GM08714 (cell line): Measurements from ENCODE around the gene AHNAK2.
"Not testable (repeated sequence)": the region's sequence is repeated elsewhere in the genome, so short reads cannot be mapped to it uniquely, and the experiment has no call there.

Source experiments
- H3K4me3 ChIP-seq: fragments of 200-500 bp; sonication (Bioruptor generic); 2 replicates; pipeline ENCODE4 v1.5.1; 2014; ENCODE audit warnings: mild to moderate bottlenecking, low read length, inconsistent platforms
- ZNF274 ChIP-seq: IDR thresholded peaks from 2 replicates; pipeline ENCODE4 v1.6.1; 2012; ENCODE audit warnings: mild to moderate bottlenecking, low read depth, low read length

AHNAK2 gene

DNA sequence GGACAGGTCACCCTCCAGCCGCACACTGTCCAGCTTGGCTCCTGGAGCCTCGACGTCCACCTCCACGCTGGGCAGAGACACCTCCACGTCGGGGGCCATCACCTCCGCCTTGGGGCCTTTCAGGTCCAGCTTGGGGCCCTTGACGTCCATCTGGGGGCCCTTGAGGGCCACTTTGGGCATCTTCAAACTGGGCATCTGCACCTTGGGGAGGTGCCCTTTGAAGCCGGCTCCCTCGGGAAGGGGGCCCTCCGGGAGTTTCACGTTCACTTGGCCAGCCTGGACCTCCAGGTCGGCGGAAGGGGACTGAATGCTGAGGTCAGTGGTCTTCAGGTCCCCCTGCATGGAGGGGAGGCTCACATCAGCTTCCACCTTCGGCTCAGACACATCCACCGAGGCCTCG, 28.2 kb downstream of the AHNAK2 start:
- no peak for TF ChIP-seq ZNF274
- no peak overlapping the region for H3K4me3 ChIP-seq

DNA sequence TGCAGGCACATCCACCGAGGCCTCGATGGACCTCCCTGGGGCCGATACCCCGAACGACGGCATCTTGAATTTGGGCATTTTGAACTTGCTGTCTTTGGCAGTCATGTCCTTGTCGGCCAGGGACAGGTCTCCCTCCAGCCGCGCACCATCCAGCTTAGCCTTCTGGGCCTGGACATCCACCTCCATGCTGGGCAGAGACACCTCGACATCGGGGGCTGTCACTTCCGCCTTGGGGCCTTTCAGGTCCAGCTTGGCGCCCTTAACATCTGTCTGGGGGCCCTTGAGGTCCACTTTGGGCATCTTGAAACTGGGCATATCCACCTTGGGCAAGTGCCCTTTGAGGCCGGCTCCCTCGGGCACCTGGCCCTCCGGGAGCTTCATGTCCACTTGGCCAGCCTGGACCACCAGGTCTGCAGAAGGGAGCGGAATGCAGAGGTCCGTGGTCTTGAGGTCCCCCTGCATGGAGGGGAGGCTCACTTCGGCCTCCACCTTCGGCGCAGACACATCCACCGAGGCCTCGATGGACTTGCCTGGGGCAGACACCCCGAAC, 28.7 kb downstream of the AHNAK2 start:
- not testable (repeated sequence) for H3K4me3 ChIP-seq

DNA sequence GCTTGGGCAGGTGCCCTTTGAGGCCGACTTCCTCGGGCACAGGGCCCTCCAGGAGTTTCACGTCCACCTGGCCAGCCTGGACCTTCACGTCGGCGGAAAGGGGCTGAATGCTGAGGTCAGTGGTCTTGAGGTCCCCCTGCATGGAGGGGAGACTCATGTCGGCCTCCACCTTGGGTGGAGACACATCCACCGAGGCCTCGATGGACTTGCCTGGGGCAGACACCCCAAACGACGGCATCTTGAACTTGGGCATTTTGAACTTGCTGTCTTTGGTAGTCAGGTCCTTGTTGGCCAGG, 29.5 kb downstream of the AHNAK2 start:
- no peak for TF ChIP-seq ZNF274
- H3K4me3 ChIP-seq = no peak overlapping the region

DNA sequence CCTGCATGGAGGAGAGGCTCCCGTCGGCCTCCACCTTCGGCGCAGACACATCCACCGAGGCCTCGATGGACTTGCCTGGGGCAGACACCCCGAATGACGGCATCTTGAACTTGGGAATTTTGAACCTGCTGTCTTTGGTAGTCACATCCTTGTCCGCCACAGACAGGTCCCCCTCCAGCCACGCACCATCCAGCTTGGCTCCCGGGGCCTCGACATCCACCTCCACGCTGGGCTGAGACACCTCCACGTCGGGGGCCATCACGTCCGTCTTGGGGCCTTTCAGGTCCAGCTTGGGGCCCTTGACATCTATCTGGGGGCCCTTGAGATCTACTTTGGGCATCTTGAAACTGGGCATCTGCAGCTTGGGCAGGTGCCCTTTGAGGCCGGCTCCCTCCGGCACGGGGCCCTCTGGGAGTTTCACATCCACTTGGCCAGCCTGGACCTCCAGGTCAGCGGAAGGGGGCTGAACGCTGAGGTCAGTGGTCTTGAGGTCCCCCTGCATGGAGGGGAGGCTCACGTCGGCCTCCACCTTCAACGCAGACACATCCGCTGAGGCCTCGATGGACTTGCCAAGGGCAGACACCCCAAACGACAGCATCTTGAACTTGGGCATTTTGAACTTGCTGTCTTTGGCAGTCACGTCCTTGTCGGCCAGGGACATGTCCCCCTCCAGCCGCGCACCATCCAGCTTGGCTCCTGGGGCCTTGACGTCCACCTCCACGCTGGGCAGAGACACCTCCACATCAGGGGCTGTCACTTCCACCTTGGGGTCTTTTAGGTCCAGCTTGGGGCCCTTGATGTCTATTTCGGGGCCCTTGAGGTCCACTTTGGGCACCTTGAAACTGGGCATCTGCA, 30.1 kb downstream of the AHNAK2 start:
- H3K4me3 ChIP-seq = not testable (repeated sequence)

DNA sequence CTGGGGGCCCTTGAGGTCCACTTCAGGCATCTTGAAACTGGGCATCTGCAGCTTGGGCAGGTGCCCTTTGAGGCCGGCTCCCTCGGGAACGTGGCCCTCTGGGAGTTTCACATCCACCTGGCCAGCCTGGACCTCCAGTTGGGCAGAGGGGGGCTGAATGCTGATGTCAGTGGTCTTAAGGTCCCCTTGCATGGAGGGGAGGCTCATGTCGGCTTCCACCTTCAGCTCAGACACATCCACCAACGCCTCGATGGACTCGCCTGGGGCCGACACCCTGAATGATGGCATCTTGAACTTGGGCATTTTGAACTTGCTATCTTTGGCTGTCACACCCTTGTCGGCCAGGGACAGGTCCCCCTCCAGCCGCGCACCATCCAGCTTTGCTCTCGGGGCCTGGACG, 31.0 kb downstream of the AHNAK2 start:
- H3K4me3 ChIP-seq = not testable (repeated sequence)

DNA sequence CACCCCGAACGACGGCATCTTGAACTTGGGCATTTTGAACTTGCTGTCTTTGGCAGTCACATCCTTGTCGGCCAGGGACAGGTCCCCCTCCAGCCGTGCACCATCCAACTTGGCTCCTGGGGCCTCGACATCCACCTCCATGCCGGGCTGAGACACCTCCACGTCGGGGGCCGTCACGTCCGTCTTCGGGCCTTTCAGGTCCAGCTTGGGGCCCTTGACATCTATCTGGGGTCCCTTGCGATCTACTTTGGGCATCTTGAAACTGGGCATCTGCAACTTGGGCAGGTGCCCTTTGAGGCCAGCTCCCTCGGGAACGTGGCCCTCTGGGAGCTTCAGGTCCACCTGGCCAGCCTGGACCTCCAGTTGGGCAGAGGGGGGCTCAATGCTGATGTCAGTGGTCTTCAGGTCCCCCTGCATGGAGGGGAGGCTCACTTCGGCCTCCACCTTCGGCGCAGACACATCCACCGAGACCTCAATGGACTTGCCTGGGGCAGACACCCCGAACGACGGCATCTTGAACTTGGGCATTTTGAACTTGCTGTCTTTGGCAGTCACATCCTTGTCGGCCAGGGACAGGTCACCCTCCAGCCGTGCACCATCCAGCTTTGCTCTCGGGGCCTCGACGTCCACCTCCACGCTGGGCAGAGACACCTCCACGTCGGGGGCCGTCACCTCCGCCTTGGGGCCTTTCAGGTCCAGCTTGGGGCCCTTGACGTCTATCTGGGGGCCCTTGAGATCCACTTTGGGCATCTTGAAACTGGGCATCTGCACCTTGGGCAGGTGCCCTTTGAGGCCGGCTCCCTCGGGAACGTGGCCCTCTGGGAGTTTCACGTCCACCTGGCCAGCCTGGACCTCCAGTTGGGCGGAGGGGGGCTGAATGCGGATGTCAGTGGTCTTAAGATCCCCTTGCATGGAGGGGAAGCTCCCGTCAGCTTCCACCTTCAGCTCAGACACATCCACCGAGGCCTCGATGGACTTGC, 31.9 kb downstream of the AHNAK2 start:
- H3K4me3 ChIP-seq = not testable (repeated sequence)

DNA sequence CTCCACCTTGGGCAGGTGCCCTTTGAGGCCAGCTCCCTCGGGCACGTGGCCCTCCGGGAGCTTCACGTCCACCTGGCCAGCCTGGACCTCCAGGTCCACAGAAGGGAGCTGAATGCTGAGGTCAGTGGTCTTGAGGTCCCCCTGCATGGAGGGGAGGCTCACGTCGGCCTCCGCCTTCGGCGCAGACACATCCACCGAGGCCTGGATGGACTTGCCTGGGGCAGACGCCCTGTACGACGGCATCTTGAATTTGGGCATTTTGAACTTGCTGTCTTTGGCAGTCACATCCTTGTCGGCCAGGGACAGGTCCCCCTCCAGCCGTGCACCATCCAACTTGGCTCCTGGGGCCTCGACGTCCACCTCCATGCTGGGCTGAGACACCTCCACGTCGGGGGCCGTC, 32.9 kb downstream of the AHNAK2 start:
- not testable (repeated sequence) for H3K4me3 ChIP-seq

DNA sequence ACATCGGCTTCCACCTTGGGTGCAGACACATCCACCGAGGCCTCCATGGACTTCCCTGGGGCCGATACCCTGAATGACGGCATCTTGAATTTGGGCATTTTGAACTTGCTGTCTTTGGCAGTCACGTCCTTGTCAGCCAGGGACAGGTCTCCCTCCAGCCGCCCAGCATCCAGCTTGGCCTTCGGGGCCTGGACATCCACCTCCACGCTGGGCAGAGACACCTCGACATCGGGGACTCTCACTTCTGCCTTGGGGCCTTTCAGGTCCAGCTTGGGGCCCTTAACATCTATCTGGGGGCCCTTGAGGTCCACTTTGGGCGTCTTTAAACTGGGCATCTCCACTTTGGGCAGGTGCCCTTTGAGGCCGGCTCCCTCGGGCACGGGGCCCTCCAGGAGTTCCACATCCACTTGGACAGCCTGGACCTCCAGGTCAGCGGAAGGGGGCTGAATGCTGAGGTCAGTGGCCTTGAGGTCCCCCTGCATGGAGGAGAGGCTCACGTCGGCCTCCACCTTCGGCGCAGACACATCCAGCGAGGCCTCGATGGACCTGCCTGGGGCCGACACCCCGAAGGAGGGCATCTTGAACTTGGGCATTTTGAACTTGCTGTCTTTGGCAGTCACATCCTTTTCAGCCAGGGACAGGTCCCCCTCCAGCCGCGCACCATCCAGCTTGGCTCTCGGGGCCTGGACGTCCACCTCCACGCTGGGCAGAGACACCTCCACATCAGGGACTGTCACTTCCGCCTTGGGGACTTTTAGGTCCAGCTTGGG, 33.6 kb downstream of the AHNAK2 start:
- not testable (repeated sequence) for H3K4me3 ChIP-seq

DNA sequence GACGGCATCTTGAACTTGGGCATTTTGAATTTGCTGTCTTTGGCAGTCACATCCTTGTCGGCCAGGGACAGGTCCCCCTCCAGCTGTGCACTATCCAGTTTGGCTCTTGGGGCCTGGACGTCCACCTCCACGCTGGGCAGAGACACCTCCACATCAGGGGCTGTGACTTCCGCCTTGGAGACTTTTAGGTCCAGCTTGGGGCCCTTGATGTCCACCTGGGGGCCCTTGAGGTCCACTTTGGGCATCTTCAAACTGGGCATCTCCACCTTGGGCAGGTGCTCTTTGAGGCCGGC, 34.2 kb downstream of the AHNAK2 start:
- not testable (repeated sequence) for H3K4me3 ChIP-seq

DNA sequence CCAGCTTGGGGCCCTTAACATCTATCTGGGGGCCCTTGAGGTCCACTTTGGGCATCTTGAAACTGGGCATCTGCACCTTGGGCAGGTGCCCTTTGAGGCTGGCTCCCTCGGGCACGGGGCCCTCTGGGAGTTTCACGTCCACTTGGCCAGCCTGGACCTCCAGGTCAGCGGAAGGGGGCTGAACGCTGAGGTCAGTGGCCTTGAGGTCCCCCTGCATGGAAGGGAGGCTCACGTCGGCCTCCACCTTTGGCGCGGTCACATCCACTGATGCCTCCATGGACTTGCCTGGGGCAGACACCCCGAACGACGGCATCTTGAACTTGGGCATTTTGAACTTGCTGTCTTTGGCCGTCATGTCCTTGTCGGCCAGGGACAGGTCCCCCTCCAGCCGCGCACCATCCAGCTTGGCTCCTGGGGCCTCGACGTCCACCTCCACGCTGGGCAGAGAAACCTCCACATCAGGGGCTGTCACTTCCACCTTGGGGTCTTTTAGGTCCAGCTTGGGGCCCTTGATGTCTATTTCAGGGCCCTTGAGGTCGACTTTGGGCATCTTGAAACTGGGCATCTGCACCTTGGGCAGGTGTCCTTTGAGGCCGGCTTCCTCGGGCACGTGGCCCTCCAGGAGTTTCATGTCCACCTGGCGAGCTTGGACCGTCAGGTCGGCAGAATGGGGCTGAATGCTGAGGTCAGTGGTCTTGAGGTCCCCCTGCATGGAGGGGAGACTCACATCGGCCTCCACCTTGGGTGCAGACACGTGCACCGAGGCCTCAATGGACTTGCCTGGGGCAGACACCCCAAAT, 34.8 kb downstream of the AHNAK2 start:
- not testable (repeated sequence) for H3K4me3 ChIP-seq

DNA sequence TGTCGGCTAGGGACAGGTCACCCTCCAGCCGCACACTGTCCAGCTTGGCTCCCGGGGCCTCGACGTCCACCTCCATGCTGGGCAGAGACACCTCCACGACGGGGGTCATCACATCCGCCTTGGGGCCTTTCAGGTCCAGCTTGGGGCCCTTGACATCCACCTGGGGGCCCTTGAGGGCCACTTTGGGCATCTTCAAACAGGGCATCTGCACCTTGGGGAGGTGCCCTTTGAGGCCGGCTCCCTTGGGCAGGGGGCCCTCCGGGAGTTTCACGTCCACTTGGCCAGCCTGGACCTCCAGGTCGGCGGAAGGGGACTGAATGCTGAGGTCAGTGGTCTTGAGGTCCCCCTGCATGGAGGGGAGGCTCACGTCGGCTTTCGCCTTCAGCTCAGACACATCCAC, 35.6 kb downstream of the AHNAK2 start:
- no peak for TF ChIP-seq ZNF274
- H3K4me3 ChIP-seq = no peak overlapping the region

DNA sequence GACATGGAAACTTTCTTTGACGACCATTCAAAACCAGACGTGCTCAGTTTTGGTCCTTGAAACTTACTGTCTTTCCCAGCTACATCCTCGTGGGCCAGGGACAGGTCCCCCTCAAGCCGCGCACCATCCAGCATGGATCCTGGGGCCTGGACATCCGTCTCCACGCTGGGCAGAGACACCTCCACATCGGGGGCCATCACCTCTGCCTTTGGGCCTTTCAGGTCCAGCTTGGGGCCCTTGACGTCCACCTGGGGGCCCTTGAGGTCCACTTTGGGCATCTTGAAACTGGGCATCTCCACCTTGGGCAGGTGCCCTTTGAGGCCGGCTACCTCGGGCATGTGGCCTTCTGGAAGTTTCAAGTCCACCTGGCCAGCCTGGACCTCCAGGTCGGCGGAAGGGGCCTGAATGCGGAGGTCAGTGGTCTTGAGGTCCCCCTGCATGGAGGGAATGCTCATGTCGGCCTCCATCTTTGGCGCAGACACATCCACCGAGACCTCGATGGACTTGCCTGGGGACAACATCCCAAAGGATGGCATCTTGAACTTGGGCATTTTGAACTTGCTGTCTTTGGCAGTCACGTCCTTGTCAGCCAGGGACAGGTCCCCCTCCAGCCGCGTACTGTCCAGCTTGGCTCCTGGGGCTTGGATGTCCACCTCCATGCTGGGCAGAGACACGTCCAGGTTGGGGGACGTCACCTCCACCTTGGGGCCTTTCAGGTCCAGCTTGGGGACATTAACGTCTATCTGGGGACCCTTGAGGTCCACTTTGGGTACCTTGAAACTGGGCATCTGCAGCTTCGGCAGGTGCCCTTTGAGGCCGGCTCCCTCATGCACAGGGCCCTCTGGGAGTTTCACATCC, 36.4 kb downstream of the AHNAK2 start:
- no peak for TF ChIP-seq ZNF274
- H3K4me3 ChIP-seq = no peak overlapping the region

DNA sequence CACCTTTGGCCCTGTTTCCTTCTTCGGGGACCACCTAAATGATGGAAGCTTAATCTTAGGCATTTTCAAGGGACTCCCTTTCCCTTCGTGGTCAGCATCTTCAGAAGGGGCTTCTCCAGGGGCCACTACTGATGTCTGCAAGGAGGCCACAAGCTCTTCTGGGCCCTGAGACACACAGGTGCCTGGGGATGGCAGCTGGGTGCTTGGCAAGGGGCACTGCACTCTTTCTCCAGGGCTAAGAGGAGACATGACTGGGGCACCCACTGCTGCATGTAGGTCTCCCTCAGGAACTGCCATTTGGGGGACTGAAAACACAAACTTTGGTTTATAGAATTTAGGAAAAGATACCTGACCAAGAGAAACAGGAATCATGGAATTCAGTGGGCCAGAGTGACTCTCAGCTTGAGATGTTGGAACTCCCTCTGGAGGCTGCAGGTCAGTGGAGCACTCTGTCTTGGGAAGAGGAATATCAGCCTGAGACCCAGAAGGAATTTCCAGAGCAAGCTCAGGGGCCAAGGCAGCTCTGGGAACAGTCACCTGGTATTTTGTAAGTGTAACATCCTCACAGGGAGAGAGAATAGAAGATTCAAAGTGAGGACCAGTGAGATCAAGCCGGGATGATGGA, 37.5 kb downstream of the AHNAK2 start:
- H3K4me3 ChIP-seq = no peak overlapping the region
- no peak for TF ChIP-seq ZNF274
